KG1 (cell line): Measurements from ENCODE around the gene MVD.

Experiments used
- DNase-seq: peaks from one replicate; lab custom pipeline; 2025; lab: John Stamatoyannopoulos, UW

Gene MVD

GRCh38 chr16:88640498-88641247, 22.2 kb downstream of the MVD start:
- no peak for DNase-seq

DNA sequence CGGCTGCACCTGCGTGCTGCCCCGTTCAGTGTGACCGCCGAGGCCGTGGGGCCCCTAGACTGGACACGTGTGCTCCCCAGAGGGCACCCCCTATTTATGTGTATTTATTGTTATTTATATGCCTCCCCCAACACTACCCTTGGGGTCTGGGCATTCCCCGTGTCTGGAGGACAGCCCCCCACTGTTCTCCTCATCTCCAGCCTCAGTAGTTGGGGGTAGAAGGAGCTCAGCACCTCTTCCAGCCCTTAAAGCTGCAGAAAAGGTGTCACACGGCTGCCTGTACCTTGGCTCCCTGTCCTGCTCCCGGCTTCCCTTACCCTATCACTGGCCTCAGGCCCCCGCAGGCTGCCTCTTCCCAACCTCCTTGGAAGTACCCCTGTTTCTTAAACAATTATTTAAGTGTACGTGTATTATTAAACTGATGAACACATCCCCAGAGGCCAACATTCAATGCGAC, 22.8 kb downstream of the MVD start:
- DNase-seq: no peak

DNA sequence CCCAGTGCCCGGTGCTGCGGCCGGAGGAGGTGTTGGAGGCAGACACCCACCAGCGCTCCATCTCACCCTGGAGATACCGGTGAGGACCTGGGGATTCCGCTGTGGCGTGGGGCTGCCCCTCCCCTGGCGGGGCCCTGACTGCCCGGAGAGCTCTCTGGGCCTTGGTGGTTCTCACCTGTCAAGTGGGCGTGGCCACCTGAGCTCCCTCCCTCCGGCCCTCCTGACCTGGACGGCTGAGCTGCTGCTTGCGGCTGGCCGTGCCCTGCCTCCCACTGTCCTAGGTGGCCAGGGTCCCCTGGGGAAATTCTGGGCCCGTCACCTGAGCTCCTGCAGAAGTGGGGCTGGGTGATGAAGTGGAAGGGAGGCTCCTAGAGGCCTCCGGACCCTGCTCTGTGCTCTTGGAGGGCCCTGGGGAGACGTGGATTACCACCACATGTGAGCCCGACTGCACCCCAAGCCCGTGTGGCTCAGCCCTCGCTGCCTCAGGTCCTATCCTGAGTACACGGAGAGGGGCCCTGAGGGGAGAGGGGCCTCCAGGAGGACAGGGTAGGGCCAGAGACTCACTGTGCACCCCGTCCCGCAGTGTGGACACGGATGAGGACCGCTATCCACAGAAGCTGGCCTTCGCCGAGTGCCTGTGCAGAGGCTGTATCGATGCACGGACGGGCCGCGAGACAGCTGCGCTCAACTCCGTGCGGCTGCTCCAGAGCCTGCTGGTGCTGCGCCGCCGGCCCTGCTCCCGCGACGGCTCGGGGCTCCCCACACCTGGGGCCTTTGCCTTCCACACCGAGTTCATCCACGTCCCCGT, 23.5 kb downstream of the MVD start:
- no peak for DNase-seq

GRCh38 chr16:88638323-88639230, 24.3 kb downstream of the MVD start, which contains the start of gene IL17C:
TSS of gene IL17C (plus strand) at chr16:88638572. CDS start at chr16:88638642, 70 bp downstream.
- no peak for DNase-seq

DNA sequence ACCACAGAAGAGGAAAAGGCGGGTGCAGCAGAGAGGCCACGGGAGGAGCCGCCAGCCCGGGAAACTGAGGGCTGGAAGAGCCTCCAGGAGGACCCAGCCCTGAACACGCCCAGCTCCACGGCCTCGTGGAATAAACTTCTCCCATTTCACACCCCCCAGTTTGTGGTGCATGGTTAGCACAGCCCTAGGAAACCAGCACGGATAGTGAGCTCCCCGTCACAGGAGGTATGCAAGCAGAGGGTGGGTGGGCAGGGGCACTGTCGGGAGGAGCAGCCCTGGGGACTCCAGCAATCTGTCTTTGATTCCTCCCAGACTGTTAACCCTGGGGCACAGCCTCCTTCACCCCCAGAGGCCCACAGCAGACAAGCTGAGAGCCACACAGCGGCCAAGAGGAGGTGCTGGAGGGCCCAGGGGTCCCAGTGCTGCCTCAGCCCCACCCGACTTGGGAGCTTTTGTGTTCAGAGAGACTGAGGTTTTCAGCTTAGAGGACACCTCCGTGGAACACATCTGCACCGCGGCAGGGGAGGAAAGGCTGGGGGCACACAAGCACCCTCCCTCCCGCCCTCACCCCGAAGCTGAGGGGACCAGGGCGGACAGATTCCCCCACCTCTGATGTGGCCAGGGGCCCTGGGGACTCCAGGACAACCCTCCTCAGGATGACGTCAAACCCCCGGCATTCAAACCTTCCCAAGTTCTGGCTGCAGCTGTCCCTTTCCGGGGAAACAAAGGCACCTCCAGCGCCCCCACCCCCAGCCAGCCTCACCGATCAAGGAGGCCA, 26.2 kb downstream of the MVD start:
- no peak for DNase-seq

DNA sequence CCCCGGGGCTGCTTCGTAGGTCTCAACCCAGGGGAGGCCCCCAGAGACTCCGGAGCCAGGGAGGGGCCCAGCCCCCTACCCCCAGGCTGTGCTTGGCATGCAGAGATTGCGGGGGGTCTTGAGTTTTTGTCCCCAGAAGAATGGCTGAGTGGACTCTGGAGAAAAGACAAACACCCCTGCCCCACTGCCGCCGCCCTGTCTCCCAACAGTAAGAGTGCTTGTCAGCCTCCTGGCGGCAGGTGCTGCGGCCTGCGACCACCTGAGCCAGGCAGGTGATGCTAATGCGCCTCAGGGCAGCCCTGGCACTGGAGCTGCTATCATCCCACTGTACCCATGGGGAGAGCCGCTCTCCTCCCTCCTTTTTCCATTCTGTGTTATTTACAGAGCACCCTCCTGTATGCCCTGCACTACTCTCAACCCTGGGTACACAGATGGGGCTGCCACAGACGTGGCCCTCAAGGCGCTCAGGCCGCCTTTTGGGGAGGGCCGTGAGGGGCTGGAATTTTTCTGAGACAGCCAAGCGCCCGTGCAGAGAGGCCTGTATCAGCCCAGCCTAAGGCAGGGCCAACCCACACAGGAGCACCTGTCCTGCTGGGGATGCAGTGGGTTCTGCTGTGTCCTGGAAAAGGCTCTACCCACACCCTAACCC, 27.1 kb downstream of the MVD start:
- no peak for DNase-seq

- DNase-seq: no peak
Observed at GRCh38 chr16:88634994-88635670, 27.8 kb downstream of the MVD start.

DNA sequence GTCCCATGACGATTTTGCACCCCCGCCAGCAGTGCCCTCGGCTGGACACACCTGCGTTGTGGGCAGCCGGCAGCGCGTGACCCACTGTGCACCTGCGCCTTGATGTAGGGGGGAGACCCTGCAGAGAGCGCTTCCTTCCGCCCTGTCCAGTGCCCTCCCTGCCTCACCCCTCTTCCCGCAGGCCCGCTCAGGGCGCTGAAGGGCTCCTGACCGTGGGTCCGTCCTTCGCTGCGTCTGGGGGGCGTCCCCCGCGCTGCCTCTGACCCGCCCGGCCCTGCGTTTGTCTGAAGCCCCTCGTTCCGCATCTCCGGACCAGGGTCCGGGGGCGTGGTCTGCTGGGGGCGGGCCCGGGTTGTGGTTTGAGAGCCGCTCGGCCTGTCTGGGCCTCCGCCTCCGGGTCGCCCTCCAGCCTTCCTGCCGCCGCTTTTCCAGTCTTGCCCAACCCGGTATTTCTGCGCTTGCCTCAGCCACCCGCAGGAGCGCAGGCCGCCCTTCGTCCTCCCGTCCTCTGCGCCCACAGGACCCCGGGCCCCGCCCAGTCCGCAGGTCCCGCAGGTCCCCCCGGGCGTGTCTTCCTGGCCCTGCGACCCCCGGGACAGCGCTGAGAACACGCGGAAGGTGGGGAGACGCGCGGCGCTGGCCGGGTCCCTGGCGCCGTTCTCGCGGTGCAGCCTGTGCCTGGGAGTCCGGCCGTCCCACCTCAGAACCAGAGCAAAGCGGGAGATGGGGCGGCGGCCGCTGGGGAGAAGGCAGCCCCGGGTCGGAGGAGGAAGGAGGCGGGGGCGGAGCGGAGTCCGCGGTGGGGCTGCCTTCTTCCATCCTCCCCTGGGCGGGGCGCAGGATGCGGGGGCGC, 28.5 kb downstream of the MVD start:
- no peak for DNase-seq

DNA sequence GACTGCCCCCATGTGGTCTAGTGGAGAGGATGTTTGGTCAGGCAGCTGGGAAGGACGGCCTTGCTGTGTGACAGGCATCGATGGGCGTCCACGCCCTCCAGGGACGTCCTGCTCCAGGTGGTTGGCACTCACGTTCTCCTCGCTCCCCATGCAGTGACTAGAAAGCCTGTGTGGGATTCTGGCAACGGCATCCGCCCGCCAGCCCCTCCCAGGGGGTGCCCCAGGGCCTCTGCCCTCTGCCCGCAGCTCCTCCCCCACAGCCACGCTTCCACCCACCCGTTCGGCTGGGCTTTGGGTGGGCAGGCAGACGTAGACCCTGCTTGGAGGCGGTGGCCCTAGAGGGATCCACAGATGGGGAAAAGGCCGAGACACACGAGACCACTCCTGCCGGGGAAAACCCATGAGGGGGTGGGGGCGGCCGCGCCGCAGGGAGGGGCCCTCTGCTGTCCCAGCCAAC, 29.2 kb downstream of the MVD start:
- no peak for DNase-seq

DNA sequence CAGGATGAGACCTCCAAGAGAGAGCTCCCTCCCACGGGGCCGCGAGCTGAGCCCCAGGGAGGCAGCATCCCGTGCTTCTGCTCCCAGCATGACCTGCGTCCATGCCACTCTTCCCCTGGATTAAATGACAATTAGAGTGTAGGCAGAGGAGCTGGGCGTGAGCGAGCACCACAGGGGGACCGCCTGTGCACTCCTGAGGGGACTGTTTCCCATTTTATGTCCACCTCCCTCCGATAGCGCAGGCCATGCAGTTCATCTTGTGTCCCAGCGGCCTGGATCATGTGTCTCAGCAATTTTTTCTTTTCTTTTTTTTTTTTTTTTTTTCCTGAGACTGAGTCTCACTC, 30.3 kb downstream of the MVD start:
- DNase-seq: no peak

- no peak for DNase-seq
Observed at GRCh38 chr16:88631920-88632586, 30.8 kb downstream of the MVD start.

DNA sequence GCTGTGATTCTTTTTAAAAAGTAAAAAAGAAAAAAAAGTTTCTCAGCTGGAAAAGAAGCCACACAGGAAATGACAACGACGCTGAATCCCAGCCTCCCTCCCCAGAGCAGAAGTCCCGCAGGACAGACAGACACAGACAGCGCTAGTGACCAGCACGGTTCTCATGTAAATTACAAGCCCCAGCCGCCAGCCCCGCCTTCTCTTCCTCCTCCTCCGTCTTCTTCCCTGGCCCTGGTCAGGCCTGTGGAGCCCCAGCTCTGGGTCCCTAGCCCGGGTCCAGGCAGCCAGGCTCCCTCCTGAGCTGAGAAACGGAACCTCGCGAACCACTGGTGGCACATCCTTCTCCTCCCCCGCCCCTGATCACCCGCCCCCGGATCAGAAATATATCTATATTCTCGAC, 31.5 kb downstream of the MVD start:
- no peak for DNase-seq

DNA sequence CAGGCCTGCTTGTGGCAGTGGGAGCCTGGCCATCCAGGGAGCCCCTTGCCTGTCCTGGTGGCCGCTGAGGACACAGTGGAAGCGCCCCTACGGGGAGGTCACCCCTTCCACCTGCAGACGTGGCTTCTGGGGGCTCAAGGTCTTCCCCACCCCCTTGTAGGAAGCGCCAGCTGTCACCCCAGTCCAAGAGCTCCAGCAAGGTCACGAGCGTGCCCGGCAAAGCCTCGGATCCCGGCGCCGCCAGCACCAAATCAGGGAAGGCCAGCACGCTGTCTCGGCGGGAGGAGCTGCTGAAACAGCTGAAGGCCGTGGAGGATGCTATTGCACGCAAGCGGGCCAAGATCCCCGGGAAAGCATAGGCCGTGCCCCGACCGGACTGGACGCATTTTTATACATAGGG, 31.9 kb downstream of the MVD start:
- no peak for DNase-seq

DNA sequence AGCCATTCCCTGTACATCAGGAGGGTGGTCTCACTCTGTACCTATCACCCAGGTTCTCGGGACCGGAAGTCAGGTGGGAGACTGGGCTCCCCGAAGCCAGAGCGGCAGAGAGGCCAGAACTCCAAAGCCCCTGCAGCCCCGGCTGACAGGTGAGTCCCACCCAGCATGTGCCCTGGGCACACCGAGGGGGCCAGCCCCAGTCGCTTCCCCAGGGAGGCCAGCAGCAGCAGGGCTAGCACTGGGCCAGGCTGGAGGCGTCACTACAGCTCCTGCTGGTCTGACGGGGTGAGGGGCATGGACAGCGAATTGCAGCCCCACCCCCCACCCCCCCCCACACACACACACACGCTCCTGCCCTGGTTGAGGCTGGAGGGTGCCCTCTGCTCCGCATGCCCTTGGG, 32.5 kb downstream of the MVD start:
- no peak for DNase-seq

GRCh38 chr16:88629835-88630234, 33.1 kb downstream of the MVD start:
- no peak for DNase-seq

GRCh38 chr16:88628512-88628974, 34.3 kb downstream of the MVD start:
- DNase-seq: no peak

GRCh38 chr16:88627531-88628411, 35.1 kb downstream of the MVD start:
- DNase-seq: no peak

- DNase-seq: no peak
Observed at GRCh38 chr16:88626646-88627045, 36.2 kb downstream of the MVD start.
